Mesenchymal stem cell (in vitro differentiated cells and primary cell): ENCODE results near the gene THSD7A.

Source experiments
- DNase-seq: peaks from one replicate; pipeline ENCODE4 v3.0.0-alpha.2; 2013
- H2AFZ ChIP-seq: one replicate; pipeline ENCODE4 v1.6.1; 2013; ENCODE audit warnings: low read depth, mild to moderate bottlenecking, control low read depth, inconsistent platforms, low read length, moderate library complexity
- H2AK5ac ChIP-seq: 2 replicates; pipeline ENCODE4 v1.6.1; 2013; ENCODE audit warnings: low read length, moderate library complexity, mild to moderate bottlenecking, inconsistent platforms; ENCODE audit not compliant: severe bottlenecking
- H2BK120ac ChIP-seq: one replicate; pipeline ENCODE4 v1.6.1; 2013; ENCODE audit warnings: low read depth, mild to moderate bottlenecking, inconsistent platforms, low read length, moderate library complexity
- H2BK12ac ChIP-seq, 2 experiments: one replicate each; pipeline ENCODE4 v1.6.1; 2013; ENCODE audit warnings: inconsistent platforms in 2 of 2, low read length in 2 of 2, mild to moderate bottlenecking in 2 of 2, moderate library complexity in 2 of 2, control low read depth in 1 of 2
- H2BK15ac ChIP-seq: one replicate; pipeline ENCODE4 v1.6.1; 2013; ENCODE audit warnings: mild to moderate bottlenecking, low read depth, inconsistent platforms; ENCODE audit not compliant: poor library complexity, severe bottlenecking
- H2BK5ac ChIP-seq: 2 replicates; pipeline ENCODE4 v1.6.1; 2013; ENCODE audit warnings: low read depth, mild to moderate bottlenecking, low read length, control low read depth, inconsistent platforms; ENCODE audit not compliant: poor library complexity, severe bottlenecking
- H3K14ac ChIP-seq, 2 experiments: one replicate each; pipeline ENCODE4 v1.6.1; 2013; ENCODE audit warnings: inconsistent platforms in 2 of 2, low read length in 2 of 2, control low read depth in 1 of 2, mild to moderate bottlenecking in 1 of 2, moderate library complexity in 1 of 2
- H3K18ac ChIP-seq, 2 experiments: one replicate each; pipeline ENCODE4 v1.6.1; 2013; ENCODE audit warnings: inconsistent platforms in 2 of 2, low read length in 2 of 2, control low read depth in 1 of 2, low read depth in 1 of 2, mild to moderate bottlenecking in 1 of 2
- H3K23ac ChIP-seq, 2 experiments: one replicate each; pipeline ENCODE4 v1.6.1; 2013; ENCODE audit warnings: inconsistent platforms in 2 of 2, low read length in 2 of 2, mild to moderate bottlenecking in 2 of 2, moderate library complexity in 2 of 2, control low read depth in 1 of 2
- H3K27ac ChIP-seq: 2 replicates; pipeline ENCODE4 v1.5.1; 2013; ENCODE audit warnings: mild to moderate bottlenecking, moderate library complexity, low read length, control low read depth, inconsistent platforms; ENCODE audit not compliant: poor library complexity, severe bottlenecking
- H3K27me3 ChIP-seq, 2 experiments: 2 replicates each; pipeline versions ENCODE4 v1.6.1 to v1.7.0; 2013; ENCODE audit warnings: low read length in 2 of 2, mild to moderate bottlenecking in 2 of 2, moderate library complexity in 2 of 2, control low read depth in 1 of 2, inconsistent platforms in 1 of 2; ENCODE audit not compliant: control insufficient read depth in 1 of 2, insufficient read depth in 1 of 2
- H3K36me3 ChIP-seq, 2 experiments: 2 replicates each; pipeline versions ENCODE4 v1.6.1 to v1.7.0; 2013; ENCODE audit warnings: low read length in 2 of 2, control low read depth in 1 of 2, inconsistent platforms in 1 of 2, low read depth in 1 of 2, mild to moderate bottlenecking in 1 of 2; ENCODE audit not compliant: insufficient read depth in 2 of 2, control insufficient read depth in 1 of 2
- H3K4ac ChIP-seq, 2 experiments: one replicate each; pipeline ENCODE4 v1.6.1; 2013; ENCODE audit warnings: inconsistent platforms in 2 of 2, low read length in 2 of 2, mild to moderate bottlenecking in 2 of 2, moderate library complexity in 2 of 2, control low read depth in 1 of 2, low read depth in 1 of 2
- H3K4me1 ChIP-seq: 2 replicates; pipeline ENCODE4 v1.6.1; 2013; ENCODE audit warnings: low read depth, low read length, control low read depth; ENCODE audit not compliant: control insufficient read depth, insufficient read depth
- H3K4me2 ChIP-seq: 2 replicates; pipeline ENCODE4 v1.6.1; 2013; ENCODE audit warnings: low read length, mild to moderate bottlenecking, inconsistent platforms; ENCODE audit not compliant: poor library complexity, severe bottlenecking
- H3K4me3 ChIP-seq, 2 experiments: 2 replicates each; pipeline versions ENCODE4 v1.5.1 to v1.7.0; 2013; ENCODE audit warnings: low read length in 2 of 2, mild to moderate bottlenecking in 2 of 2, control low read depth in 1 of 2, low read depth in 1 of 2; ENCODE audit not compliant: insufficient read depth in 1 of 2
- H3K79me1 ChIP-seq: replicated peaks from 2 replicates; pipeline ENCODE4 v1.6.1; 2013; ENCODE audit warnings: mild to moderate bottlenecking, control low read depth, low read length, inconsistent platforms; ENCODE audit not compliant: poor library complexity, severe bottlenecking
- H3K9ac ChIP-seq: 2 replicates; pipeline ENCODE4 v1.7.0; 2013; ENCODE audit warnings: mild to moderate bottlenecking, low read length, moderate library complexity
- H3K9me3 ChIP-seq: 2 replicates; pipeline ENCODE4 v1.7.0; 2013; ENCODE audit warnings: mild to moderate bottlenecking, low read length; ENCODE audit not compliant: control insufficient read depth
- H4K8ac ChIP-seq: one replicate; pipeline ENCODE4 v1.6.1; 2013; ENCODE audit warnings: inconsistent platforms, mild to moderate bottlenecking, low read length, moderate library complexity
- H4K91ac ChIP-seq: one replicate; pipeline ENCODE4 v1.6.1; 2013; ENCODE audit warnings: mild to moderate bottlenecking, low read length, inconsistent platforms
- WGBS: methylation state at CpG from one replicate; pipeline ENCODE4 v1.1.7; 2013; ENCODE audit warnings: mixed read lengths; 5-methylcytosine and 5-hydroxymethylcytosine counted together

THSD7A gene

GRCh38 chr7:11612737-11613136, 219.3 kb downstream of the THSD7A start:
- no peak overlapping the region for H3K4me2 ChIP-seq

GRCh38 chr7:11609096-11609670, 222.8 kb downstream of the THSD7A start:
- Histone ChIP-seq H2AK5ac (no peak overlapping the region), H2BK15ac (no peak overlapping the region), H2AFZ (no peak overlapping the region), H3K23ac (no peak overlapping the region), H3K18ac (no peak overlapping the region), H3K4me1 (no peaks in the 10 kb centered on the region), H3K4me2 (no peak overlapping the region), H3K9ac (no peak overlapping the region), H3K79me1 (no peaks in the 10 kb centered on the region), H3K14ac (no peak overlapping the region), H3K36me3 (no peaks in the 10 kb centered on the region), H4K8ac (no peak overlapping the region), H2BK5ac (no peak overlapping the region), H4K91ac (no peak overlapping the region), H3K27ac (no peak overlapping the region), H2BK12ac (no peak overlapping the region), H2BK120ac (no peak overlapping the region), H3K9me3 (no peaks in the 10 kb centered on the region), H3K4me3 (no peak overlapping the region), H3K4ac (no peak overlapping the region), H3K27me3 (no peaks in the 10 kb centered on the region)
- WGBS = 50% methylated on average over 1 of the region's 2 CpGs
- DNase-seq = no peak

More at GRCh38 chr7:11612737-11613136, 219.3 kb downstream of the THSD7A start:
- no peak overlapping the region for H4K91ac ChIP-seq
- no peak overlapping the region for H2BK120ac ChIP-seq
- H3K79me1 ChIP-seq = no peaks in the 10 kb centered on the region
- no peak overlapping the region for H2AFZ ChIP-seq
- no peak overlapping the region for H3K4ac ChIP-seq
- H3K4me3 ChIP-seq = no peak overlapping the region
- no peak overlapping the region for H3K9ac ChIP-seq
- no peak overlapping the region for H2BK15ac ChIP-seq
- H3K18ac ChIP-seq = no peak overlapping the region
- H3K27ac ChIP-seq = no peak overlapping the region
- no peak overlapping the region for H2AK5ac ChIP-seq
- H3K4me1 ChIP-seq = no peaks in the 10 kb centered on the region
- H2BK5ac ChIP-seq = no peak overlapping the region
- no peak overlapping the region for H2BK12ac ChIP-seq
- no peak for DNase-seq
- no peaks in the 10 kb centered on the region for H3K9me3 ChIP-seq
- H3K27me3 ChIP-seq = no peaks in the 10 kb centered on the region
- H3K23ac ChIP-seq = no peak overlapping the region
- no peak overlapping the region for H4K8ac ChIP-seq
- 100% methylated on average over 1 of the region's 1 CpG for WGBS
- no peak overlapping the region for H3K14ac ChIP-seq
- H3K36me3 ChIP-seq = no peaks in the 10 kb centered on the region

- Histone ChIP-seq H2BK12ac (peak overlapping the region in 1 of 2 experiments; percentile 11), H4K8ac (no peak overlapping the region), H3K4me2 (no peak overlapping the region), H3K23ac (no peak overlapping the region), H3K14ac (no peak overlapping the region), H3K4ac (no peak overlapping the region), H2BK15ac (no peak overlapping the region), H3K9ac (no peak overlapping the region), H2AFZ (no peak overlapping the region), H2BK120ac (no peak overlapping the region), H3K9me3 (no peaks in the 10 kb centered on the region), H2AK5ac (no peak overlapping the region), H3K79me1 (no peaks in the 10 kb centered on the region), H4K91ac (no peak overlapping the region), H3K18ac (no peak overlapping the region), H3K4me3 (no peak overlapping the region), H3K36me3 (no peaks in the 10 kb centered on the region), H3K4me1 (no peaks in the 10 kb centered on the region), H3K27ac (no peak overlapping the region), H2BK5ac (no peak overlapping the region), H3K27me3 (no peaks in the 10 kb centered on the region)
- DNase-seq = no peak
- 39% methylated on average over 1 of the region's 2 CpGs for WGBS
Observed at GRCh38 chr7:11607686-11608085, 224.3 kb downstream of the THSD7A start.

- Histone ChIP-seq H3K27ac (no peak overlapping the region), H4K91ac (no peak overlapping the region), H2AK5ac (no peak overlapping the region), H3K4me3 (no peak overlapping the region), H3K4me2 (no peak overlapping the region), H3K23ac (no peak overlapping the region), H3K9ac (no peak overlapping the region), H2AFZ (no peak overlapping the region), H2BK120ac (no peak overlapping the region), H3K18ac (no peak overlapping the region), H3K27me3 (no peaks in the 10 kb centered on the region), H2BK5ac (no peak overlapping the region), H3K4ac (no peak overlapping the region), H3K4me1 (no peaks in the 10 kb centered on the region), H2BK12ac (no peak overlapping the region), H2BK15ac (no peak overlapping the region), H3K9me3 (no peaks in the 10 kb centered on the region), H4K8ac (no peak overlapping the region), H3K79me1 (no peaks in the 10 kb centered on the region), H3K14ac (no peak overlapping the region), H3K36me3 (no peaks in the 10 kb centered on the region)
- DNase-seq = no peak
Observed at GRCh38 chr7:11605749-11606148, 226.2 kb downstream of the THSD7A start.
